Breast epithelium (tissue), 3 donors: ENCODE data around the gene PROK1.

Experiments
- POLR2A ChIP-seq: fragments of 450-650 bp; IDR thresholded peaks from one replicate; pipeline ENCODE4 v1.6.1; 2016; ENCODE audit warnings: antibody characterized with exemption, mild to moderate bottlenecking, moderate library complexity
- POLR2AphosphoS5 ChIP-seq, 3 donors: sonication (generic); formaldehyde crosslinking; IDR thresholded peaks; one replicate each; pipeline ENCODE4 v1.6.1; 2017; ENCODE audit warnings: antibody characterized with exemption in 3 of 3
- TF ChIP-seq, protein P1 (sequence below), 3 donors: fragments of 450-650 bp; IDR thresholded peaks; one replicate each; pipeline ENCODE4 v1.5.1; 2016 to 2017; ENCODE audit warnings: antibody characterized with exemption in 3 of 3, mild to moderate bottlenecking in 3 of 3, moderate library complexity in 3 of 3

DNA sequence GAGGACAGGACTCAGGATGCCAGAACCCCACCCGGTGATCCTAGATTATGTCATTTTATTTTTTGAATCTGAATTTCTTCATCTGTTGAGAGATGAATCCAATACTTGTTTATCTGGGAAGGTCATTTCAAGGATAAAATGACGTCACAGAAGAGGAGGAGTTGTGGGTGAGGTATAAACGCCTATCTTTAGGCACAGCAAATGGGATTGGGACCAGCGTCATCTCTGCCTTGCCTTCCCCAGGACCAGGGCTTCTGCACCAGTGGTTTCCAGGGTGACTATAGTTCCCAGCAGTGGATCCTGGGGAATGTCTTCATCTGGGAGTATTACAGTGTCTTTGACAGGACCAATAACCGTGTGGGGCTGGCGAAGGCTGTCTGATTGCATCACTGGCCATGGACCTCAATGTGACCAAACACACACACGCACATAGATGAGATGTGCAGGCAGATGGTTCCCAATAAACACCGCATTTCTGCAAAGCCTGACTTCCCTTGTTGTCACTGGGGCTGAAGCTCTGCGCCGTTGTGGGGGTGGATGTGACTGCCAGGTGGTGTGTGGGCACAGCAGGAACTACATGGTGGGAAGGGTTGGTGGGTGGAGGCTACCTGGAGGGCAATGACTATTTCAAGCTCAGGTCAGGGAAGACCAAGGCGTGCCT is 40.0 kb downstream of the PROK1 start:
- TF ChIP-seq, protein P1, sequence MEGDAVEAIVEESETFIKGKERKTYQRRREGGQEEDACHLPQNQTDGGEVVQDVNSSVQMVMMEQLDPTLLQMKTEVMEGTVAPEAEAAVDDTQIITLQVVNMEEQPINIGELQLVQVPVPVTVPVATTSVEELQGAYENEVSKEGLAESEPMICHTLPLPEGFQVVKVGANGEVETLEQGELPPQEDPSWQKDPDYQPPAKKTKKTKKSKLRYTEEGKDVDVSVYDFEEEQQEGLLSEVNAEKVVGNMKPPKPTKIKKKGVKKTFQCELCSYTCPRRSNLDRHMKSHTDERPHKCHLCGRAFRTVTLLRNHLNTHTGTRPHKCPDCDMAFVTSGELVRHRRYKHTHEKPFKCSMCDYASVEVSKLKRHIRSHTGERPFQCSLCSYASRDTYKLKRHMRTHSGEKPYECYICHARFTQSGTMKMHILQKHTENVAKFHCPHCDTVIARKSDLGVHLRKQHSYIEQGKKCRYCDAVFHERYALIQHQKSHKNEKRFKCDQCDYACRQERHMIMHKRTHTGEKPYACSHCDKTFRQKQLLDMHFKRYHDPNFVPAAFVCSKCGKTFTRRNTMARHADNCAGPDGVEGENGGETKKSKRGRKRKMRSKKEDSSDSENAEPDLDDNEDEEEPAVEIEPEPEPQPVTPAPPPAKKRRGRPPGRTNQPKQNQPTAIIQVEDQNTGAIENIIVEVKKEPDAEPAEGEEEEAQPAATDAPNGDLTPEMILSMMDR (IDR thresholded peaks at IDR 0.05), result no peak
- TF ChIP-seq POLR2A (no peak), POLR2AphosphoS5 (IDR thresholded peaks at IDR 0.05) (no peak)
